ENCODE data around the gene ATP6V0B. TPM values are rescaled to one million over a fixed set of nuclear protein-coding genes. Genes with fewer than 3 reads are reported as not detected.

ATP6V0B gene
- total and polyA plus RNA-seq, 2 donors (not counting 1 experiment from before 2014, with no cell fraction given), result 91.0 to 198 TPM

DNA sequence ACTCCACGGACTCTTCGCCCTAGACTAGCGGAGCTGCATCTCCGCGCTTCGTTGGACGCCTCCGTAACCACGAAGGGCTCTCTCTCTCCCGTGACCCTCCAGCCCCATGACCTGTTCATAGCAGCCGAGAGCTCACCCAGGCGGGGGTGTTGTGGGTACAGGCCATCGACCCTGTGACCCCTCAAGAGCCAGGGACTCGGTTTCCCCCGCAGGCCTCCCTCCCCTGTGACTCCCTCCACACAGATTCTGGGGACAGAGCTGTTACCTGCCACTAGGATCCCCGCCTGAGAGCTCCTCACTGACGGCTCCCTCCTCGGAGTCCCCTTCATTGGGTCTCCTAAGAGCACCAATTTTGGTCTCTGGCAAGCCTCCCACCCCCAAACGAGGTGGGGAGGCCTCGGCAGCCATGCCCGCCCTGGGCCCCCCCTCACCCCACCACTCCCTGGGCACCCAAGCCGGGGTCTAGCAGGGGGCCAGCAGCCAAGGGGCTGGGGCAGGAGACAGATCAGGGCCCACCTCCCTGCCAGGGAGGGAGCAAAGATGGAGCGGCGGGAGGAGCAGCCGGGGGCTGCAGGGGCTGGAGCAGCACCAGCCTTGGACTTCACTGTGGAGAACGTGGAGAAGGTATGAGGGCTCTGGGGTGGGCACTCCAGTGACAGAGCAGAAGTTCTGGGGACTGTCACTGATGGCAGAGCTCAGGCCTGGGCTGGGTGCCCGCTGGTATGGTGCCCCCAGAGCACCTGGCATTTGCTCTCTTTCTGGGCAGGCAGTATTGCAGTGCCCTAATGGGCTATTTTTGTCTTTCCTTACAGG, 27.5 kb upstream of the ATP6V0B start:
- peaks cover 39% of the 10 kb centered on the region for H3K4me1 Mint-ChIP-seq

More for the DNA sequence above, 27.5 kb upstream of the ATP6V0B start:
- Histone ChIP-seq H3K4me2 (replicated peaks; ENCODE audit: low read depth, low read length, poor library complexity, severe bottlenecking) (peak overlapping the region; percentile 84), H4K20me1 (ENCODE audit: control insufficient read depth, insufficient read depth, low read length, poor library complexity, severe bottlenecking) (peaks cover 5% of the 10 kb centered on the region), H3K27ac (ENCODE audit: low read length in 2 of 2) (peak overlapping the region; percentile 95), H3K9ac (ENCODE audit: low read length) (peak overlapping the region; percentile 93), H3K4me3 (ENCODE audit: control extremely low read depth in 1 of 5, extremely low read depth in 1 of 5, insufficient read depth in 1 of 5, low read depth in 2 of 5, low read length in 4 of 5) (peak overlapping the region; percentile 64 to 90 (median 78)), H3K27me3 (replicated peaks in 1 of 4; ENCODE audit: control extremely low read depth in 1 of 4, control insufficient read depth in 3 of 4, insufficient read depth in 4 of 4, low read length in 3 of 4) (no peaks in the 10 kb centered on the region), H2AFZ (ENCODE audit: insufficient read depth, low read depth, low read length, poor library complexity, severe bottlenecking) (peak overlapping the region; percentile 92), H3K4me1 (ENCODE audit: control insufficient read depth in 2 of 2, insufficient read depth in 2 of 2, low read length in 2 of 2) (peaks cover 15 to 25% of the 10 kb centered on the region in 2 donors), H3K79me2 (ENCODE audit: control insufficient read depth, insufficient read depth, low read length) (peaks cover 38% of the 10 kb centered on the region), H3K9me3 (ENCODE audit: control extremely low read depth in 1 of 3, control insufficient read depth in 2 of 3, insufficient read depth in 1 of 3, low read length in 2 of 3) (no peaks in the 10 kb centered on the region), H3K36me3 (replicated peaks in 1 of 2; ENCODE audit: control extremely low read depth in 1 of 2, control insufficient read depth in 1 of 2, extremely low read depth in 1 of 2, insufficient read depth in 2 of 2, low read length in 1 of 2) (peaks cover 0 to 9% of the 10 kb centered on the region in 2 experiments)
- ATAC-seq (ENCODE audit: low read depth) (no peak), DNase-seq (no peak)
- TF ChIP-seq, protein P1, sequence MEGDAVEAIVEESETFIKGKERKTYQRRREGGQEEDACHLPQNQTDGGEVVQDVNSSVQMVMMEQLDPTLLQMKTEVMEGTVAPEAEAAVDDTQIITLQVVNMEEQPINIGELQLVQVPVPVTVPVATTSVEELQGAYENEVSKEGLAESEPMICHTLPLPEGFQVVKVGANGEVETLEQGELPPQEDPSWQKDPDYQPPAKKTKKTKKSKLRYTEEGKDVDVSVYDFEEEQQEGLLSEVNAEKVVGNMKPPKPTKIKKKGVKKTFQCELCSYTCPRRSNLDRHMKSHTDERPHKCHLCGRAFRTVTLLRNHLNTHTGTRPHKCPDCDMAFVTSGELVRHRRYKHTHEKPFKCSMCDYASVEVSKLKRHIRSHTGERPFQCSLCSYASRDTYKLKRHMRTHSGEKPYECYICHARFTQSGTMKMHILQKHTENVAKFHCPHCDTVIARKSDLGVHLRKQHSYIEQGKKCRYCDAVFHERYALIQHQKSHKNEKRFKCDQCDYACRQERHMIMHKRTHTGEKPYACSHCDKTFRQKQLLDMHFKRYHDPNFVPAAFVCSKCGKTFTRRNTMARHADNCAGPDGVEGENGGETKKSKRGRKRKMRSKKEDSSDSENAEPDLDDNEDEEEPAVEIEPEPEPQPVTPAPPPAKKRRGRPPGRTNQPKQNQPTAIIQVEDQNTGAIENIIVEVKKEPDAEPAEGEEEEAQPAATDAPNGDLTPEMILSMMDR (IDR thresholded peaks at IDR 0.05), result no peak
- no peak for TF ChIP-seq EZH2 (IDR thresholded peaks at IDR 0.05; ENCODE audit: borderline replicate concordance, insufficient read depth, low read depth, low read length, poor library complexity, severe bottlenecking)
- H3K9me3 Mint-ChIP-seq (ENCODE audit: insufficient read depth), result no peaks in the 10 kb centered on the region
- no peaks in the 10 kb centered on the region for H3K27me3 Mint-ChIP-seq
- WGBS (ENCODE audit: insufficient coverage), result 7% methylated on average over 24 of the region's 27 CpGs
- intact Hi-C loops (cut with micrococcal nuclease), result loop anchor here (2.0 to 10.0 kb wide), 3 partner anchors 185 to 1182 kb away; partner anchors contain the start of genes C1orf50, KDM4A and P3H1
- H3K4me3 Mint-ChIP-seq, result peak overlapping the region; percentile 93
- CTCF ChIA-PET, result interaction anchor here (1.0 to 5.0 kb wide), 6 partner anchors 13 to 184 kb away, joined by 3 to 41 read pairs (median 6); partner anchors contain the start of genes ARTN, ATP6V0B and DPH2
- H3K27ac Mint-ChIP-seq, result peak overlapping the region; percentile 98
- POLR2A ChIA-PET, result interaction anchor here (0.8 to 1.6 kb wide), 3 partner anchors 23 to 297 kb away, joined by 3 to 5 read pairs (median 3); partner anchors contain the start of genes ATP6V0B, DPH2 and KDM4A

Measured in B cell (primary cell).